ENCODE results near the gene TNNT1. TPM values are rescaled to one million over a fixed set of nuclear protein-coding genes. Genes with fewer than 3 reads are reported as not detected.
A peak's percentile ranks its signal among the peaks of the same experiment; 100 is the strongest.

Gene TNNT1
- total RNA-seq, 2 donors from 2014 or later = 22.9 to 66.7 TPM

DNA sequence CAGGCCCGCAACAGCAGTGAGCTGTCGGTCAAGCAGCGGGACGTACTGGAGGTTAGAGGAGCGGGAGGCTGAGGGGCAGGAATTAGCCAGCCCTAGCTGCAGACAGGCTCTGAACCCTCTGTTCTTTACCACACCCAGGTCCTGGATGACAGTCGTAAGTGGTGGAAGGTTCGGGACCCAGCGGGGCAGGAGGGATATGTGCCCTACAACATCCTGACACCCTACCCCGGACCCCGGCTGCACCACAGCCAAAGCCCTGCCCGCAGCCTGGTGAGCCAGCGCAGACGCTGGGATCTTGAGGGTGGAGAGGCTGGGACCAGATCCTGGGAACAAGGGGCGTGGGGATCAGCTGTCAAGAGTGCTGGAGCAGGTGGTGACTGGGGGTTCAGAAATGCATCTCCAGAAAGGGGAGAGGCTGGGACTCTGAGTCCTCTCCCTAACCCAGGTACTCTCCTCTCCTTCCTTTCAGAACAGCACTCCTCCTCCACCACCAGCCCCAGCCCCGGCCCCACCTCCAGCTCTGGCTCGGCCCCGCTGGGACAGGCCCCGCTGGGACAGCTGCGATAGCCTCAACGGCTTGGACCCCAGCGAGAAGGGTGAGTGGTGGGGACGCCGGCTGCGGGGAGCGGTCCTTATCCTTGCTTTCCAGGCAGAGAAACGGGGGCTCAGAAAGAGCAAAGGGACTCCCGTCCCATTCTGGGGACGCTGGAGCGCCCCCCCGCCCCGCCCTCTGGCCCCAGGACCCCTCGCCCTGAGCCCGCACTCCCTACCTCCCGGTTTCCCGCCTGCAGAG lies 62.9 kb downstream of the TNNT1 start:
- Mint-ChIP-seq H3K4me1 (peaks cover 31% of the 10 kb centered on the region), H3K9me3 (peaks cover 9% of the 10 kb centered on the region), H3K36me3 (ENCODE audit: low read depth) (peaks cover 23% of the 10 kb centered on the region), H3K27me3 (ENCODE audit: insufficient read depth) (peaks cover 57% of the 10 kb centered on the region), H3K27ac (no peak overlapping the region), H3K4me3 (peak overlapping the region; percentile 62)
- 29% methylated on average over 13 to 35 of the region's 35 CpGs for WGBS, 2 experiments (ENCODE audit: insufficient coverage in 1 of 2, insufficient read length in 1 of 2)
- H3K4me3 ChIP-seq (ENCODE audit: low read length) = peak overlapping the region; percentile 78
- no peak overlapping the region for H3K27ac ChIP-seq (ENCODE audit: low read depth, low read length)
- no peaks in the 10 kb centered on the region for H3K4me1 ChIP-seq (ENCODE audit: control insufficient read depth, insufficient read depth, low read length)
- H3K36me3 ChIP-seq (ENCODE audit: control insufficient read depth, insufficient read depth, low read length) = peaks cover 9% of the 10 kb centered on the region
- TF ChIP-seq, protein P1, sequence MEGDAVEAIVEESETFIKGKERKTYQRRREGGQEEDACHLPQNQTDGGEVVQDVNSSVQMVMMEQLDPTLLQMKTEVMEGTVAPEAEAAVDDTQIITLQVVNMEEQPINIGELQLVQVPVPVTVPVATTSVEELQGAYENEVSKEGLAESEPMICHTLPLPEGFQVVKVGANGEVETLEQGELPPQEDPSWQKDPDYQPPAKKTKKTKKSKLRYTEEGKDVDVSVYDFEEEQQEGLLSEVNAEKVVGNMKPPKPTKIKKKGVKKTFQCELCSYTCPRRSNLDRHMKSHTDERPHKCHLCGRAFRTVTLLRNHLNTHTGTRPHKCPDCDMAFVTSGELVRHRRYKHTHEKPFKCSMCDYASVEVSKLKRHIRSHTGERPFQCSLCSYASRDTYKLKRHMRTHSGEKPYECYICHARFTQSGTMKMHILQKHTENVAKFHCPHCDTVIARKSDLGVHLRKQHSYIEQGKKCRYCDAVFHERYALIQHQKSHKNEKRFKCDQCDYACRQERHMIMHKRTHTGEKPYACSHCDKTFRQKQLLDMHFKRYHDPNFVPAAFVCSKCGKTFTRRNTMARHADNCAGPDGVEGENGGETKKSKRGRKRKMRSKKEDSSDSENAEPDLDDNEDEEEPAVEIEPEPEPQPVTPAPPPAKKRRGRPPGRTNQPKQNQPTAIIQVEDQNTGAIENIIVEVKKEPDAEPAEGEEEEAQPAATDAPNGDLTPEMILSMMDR (conservative IDR thresholded peaks at IDR 0.05) = no peak
- no peaks in the 10 kb centered on the region for H3K9me3 ChIP-seq (ENCODE audit: control insufficient read depth, low read length)
- peak; percentile 79 for DNase-seq
- peaks cover 40% of the 10 kb centered on the region for H3K27me3 ChIP-seq (ENCODE audit: control insufficient read depth, insufficient read depth, low read length, poor library complexity, severe bottlenecking)
- H3K9ac ChIP-seq (ENCODE audit: extremely low read depth, low read length, poor library complexity, severe bottlenecking) = no peak overlapping the region

DNA sequence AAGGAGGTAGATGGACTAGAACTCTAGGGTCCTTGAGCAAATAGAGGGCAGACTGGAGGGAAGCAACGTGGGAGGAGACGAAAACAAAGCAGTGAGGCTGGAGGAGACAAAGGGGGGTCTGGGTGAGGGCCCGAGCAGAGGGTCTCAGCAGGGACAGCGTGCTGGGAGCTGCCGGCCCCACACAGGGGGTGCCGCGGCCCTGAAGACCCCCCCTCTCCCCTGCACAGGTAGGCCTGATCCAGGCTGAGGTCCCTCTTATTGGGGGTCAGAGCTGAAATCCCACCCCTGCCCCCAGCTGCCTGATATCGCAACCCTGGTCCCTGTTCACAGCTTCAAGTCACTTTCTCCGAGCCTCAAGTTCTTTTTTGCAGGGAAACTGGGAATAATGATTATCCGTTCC lies 64.6 kb downstream of the TNNT1 start:
- no peaks in the 10 kb centered on the region for H3K9me3 ChIP-seq (ENCODE audit: control insufficient read depth, low read length)
- no peak overlapping the region for H3K4me3 Mint-ChIP-seq
- H3K4me1 Mint-ChIP-seq = peaks cover 31% of the 10 kb centered on the region
- peaks cover 9% of the 10 kb centered on the region for H3K9me3 Mint-ChIP-seq
- TF ChIP-seq, protein P1 (conservative IDR thresholded peaks at IDR 0.05) = no peak
- H3K4me1 ChIP-seq (ENCODE audit: control insufficient read depth, insufficient read depth, low read length) = no peaks in the 10 kb centered on the region
- peaks cover 54% of the 10 kb centered on the region for H3K27me3 ChIP-seq (ENCODE audit: control insufficient read depth, insufficient read depth, low read length, poor library complexity, severe bottlenecking)
- H3K9ac ChIP-seq (ENCODE audit: extremely low read depth, low read length, poor library complexity, severe bottlenecking) = no peak overlapping the region
- 81 to 87% methylated on average over 5 to 10 of the region's 10 CpGs for WGBS, 2 experiments (ENCODE audit: insufficient coverage in 1 of 2, insufficient read length in 1 of 2)
- H3K36me3 Mint-ChIP-seq (ENCODE audit: low read depth) = peaks cover 9% of the 10 kb centered on the region
- H3K27me3 Mint-ChIP-seq (ENCODE audit: insufficient read depth) = peaks cover 74% of the 10 kb centered on the region
- H3K4me3 ChIP-seq (ENCODE audit: low read length) = no peak overlapping the region
- no peak overlapping the region for H3K27ac Mint-ChIP-seq
- no peaks in the 10 kb centered on the region for H3K36me3 ChIP-seq (ENCODE audit: control insufficient read depth, insufficient read depth, low read length)
- DNase-seq = no peak
- H3K27ac ChIP-seq (ENCODE audit: low read depth, low read length) = no peak overlapping the region

DNA sequence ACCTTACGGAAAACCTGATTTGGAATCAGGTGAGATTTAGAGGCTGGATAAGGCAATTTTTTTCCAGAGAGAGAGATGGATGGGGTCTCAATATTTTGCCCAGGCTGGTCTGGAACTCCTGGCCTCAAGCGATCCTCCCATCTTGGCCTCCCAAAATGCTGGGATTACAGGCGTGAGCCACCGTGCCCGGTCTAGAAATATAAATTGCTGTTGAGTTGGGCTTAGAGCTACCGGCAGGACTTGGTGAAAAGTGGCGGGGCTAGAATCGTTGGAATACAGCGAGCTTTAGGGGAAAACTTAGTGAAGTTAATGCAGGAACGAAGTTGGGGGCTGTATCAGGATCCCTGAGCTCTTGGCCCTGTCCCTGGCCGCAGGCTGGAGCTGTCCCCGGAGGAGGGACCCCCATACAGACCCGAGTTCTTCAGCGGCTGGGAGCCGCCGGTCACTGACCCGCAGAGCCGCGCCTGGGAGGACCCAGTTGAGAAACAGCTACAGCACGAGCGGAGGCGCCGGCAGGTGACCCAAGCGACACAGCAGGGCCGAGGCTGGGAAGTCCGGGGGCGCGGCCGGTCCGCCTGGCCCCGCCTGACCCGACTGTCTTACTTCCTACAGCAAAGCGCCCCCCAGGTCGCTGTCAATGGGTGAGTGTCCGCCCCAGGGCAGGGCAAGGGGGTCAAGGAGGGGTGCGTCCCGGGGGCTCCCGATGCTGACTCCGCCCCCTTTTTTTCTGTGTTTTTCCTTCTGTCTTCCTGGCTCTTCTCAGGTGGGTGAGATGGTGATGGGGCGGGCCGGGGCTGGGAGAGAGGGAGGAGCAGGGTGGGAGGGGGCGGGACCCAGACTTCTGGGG lies 65.8 kb downstream of the TNNT1 start:
- Histone ChIP-seq H3K27me3 (ENCODE audit: control insufficient read depth, insufficient read depth, low read length, poor library complexity, severe bottlenecking) (peaks cover 60% of the 10 kb centered on the region), H3K9ac (ENCODE audit: extremely low read depth, low read length, poor library complexity, severe bottlenecking) (no peak overlapping the region), H3K27ac (ENCODE audit: low read depth, low read length) (no peak overlapping the region), H3K4me3 (ENCODE audit: low read length) (no peak overlapping the region), H3K4me1 (ENCODE audit: control insufficient read depth, insufficient read depth, low read length) (no peaks in the 10 kb centered on the region), H3K9me3 (ENCODE audit: control insufficient read depth, low read length) (no peaks in the 10 kb centered on the region), H3K36me3 (ENCODE audit: control insufficient read depth, insufficient read depth, low read length) (no peaks in the 10 kb centered on the region)
- peak; percentile 81 for DNase-seq
- H3K4me1 Mint-ChIP-seq = peaks cover 25% of the 10 kb centered on the region
- 53 to 73% methylated on average over 20 to 42 of the region's 42 CpGs for WGBS, 2 experiments (ENCODE audit: insufficient coverage in 1 of 2, insufficient read length in 1 of 2)
- H3K27me3 Mint-ChIP-seq (ENCODE audit: insufficient read depth) = peaks cover 79% of the 10 kb centered on the region
- TF ChIP-seq, protein P1 (conservative IDR thresholded peaks at IDR 0.05) = no peak
- H3K4me3 Mint-ChIP-seq = no peak overlapping the region
- peaks cover 9% of the 10 kb centered on the region for H3K9me3 Mint-ChIP-seq
- peaks cover 7% of the 10 kb centered on the region for H3K36me3 Mint-ChIP-seq (ENCODE audit: low read depth)
- H3K27ac Mint-ChIP-seq = no peak overlapping the region

Small RNA genes within 50 kb of the gene (microRNA-seq; reads per million reads assigned to microRNA genes)
- not detected for gene MIR7975 (ENCODE audit: borderline microRNAs expressed)

Other genes with a start within 250 kb of the TNNT1 start
- 10 to 100 TPM; 24.4 to 34.5 TPM for gene NCR1, start 243.1 kb downstream of the TNNT1 start, total RNA-seq
- gene NLRP7, start 201.7 kb downstream of the TNNT1 start, total RNA-seq = 1 to 10 TPM in 1 of 2 donors, under 1 TPM in 1; 0.93 to 1.0 TPM
- 100 to 1,000 TPM in 1 of 2 donors, 10 to 100 TPM in 1; 11.4 to 130 TPM for gene NLRP2, start 182.8 kb downstream of the TNNT1 start, total RNA-seq
- gene GP6, start 110.9 kb downstream of the TNNT1 start, total RNA-seq = under 1 TPM in 1 of 2 donors, not detected in 1; 0.22 TPM
- 10 to 100 TPM; 20.6 to 39.0 TPM for gene RDH13, start 86.1 kb downstream of the TNNT1 start, total RNA-seq
- gene EPS8L1, start 73.3 kb downstream of the TNNT1 start, total RNA-seq = 10 to 100 TPM; 29.4 to 52.8 TPM
- 100 to 1,000 TPM in 1 of 2 donors, 10 to 100 TPM in 1; 98.2 to 107 TPM for gene PPP1R12C, start 31.6 kb downstream of the TNNT1 start, total RNA-seq
- 10 to 100 TPM in 1 of 2 donors, 1 to 10 TPM in 1; 9.8 to 14.2 TPM for gene TNNI3, start 8.5 kb upstream of the TNNT1 start, total RNA-seq
- 1 to 10 TPM; 5.9 to 9.5 TPM for gene DNAAF3, start 17.4 kb upstream of the TNNT1 start, total RNA-seq
- gene SYT5, start 31.1 kb upstream of the TNNT1 start, total RNA-seq = not detected
- not detected for gene PTPRH, start 60.3 kb upstream of the TNNT1 start, total RNA-seq
- gene TMEM86B, start 79.6 kb upstream of the TNNT1 start, total RNA-seq = 1 to 10 TPM; 2.9 to 5.9 TPM
- 10 to 100 TPM; 74.8 to 79.9 TPM for gene PPP6R1, start 109.8 kb upstream of the TNNT1 start, total RNA-seq
- gene HSPBP1, start 130.9 kb upstream of the TNNT1 start, total RNA-seq = 10 to 100 TPM; 43.7 to 48.5 TPM
- gene BRSK1, start 134.8 kb upstream of the TNNT1 start, total RNA-seq = 10 to 100 TPM; 75.9 to 91.4 TPM
- under 1 TPM; 0.73 to 0.95 TPM for gene TMEM150B, start 176.1 kb upstream of the TNNT1 start, total RNA-seq
- 10 to 100 TPM; 73.1 to 80.6 TPM for gene KMT5C, start 190.7 kb upstream of the TNNT1 start, total RNA-seq
- gene COX6B2, start 205.5 kb upstream of the TNNT1 start, total RNA-seq = under 1 TPM; 0.75 to 0.84 TPM
- gene GARIN5B, start 214.1 kb upstream of the TNNT1 start, total RNA-seq = under 1 TPM; 0.09 to 0.11 TPM
- 1 to 10 TPM in 1 of 2 donors, under 1 TPM in 1; 0.91 to 1.7 TPM for gene IL11, start 221.3 kb upstream of the TNNT1 start, total RNA-seq
- 1 to 10 TPM in 1 of 2 donors, not detected in 1; 1.2 TPM for gene TMEM190, start 227.6 kb upstream of the TNNT1 start, total RNA-seq
- gene TMEM238, start 235.1 kb upstream of the TNNT1 start, total RNA-seq = 1 to 10 TPM; 3.9 to 4.4 TPM
- 1,000 to 10,000 TPM; 1,672 to 1,902 TPM for gene RPL28, start 236.7 kb upstream of the TNNT1 start, total RNA-seq

All from endodermal cell (in vitro differentiated cells).